ENCODE measurements around the gene ACBD3. TPM values are rescaled to one million over a fixed set of nuclear protein-coding genes. Genes with fewer than 3 reads are reported as not detected.
A peak's percentile ranks its signal among the peaks of the same experiment; 100 is the strongest.

Gene ACBD3
- total and polyA plus RNA-seq, 2 of the 8 experiments (the other 6 are each of a cell fraction or from before 2014, with no cell fraction given), result 8.4 to 29.4 TPM

DNA sequence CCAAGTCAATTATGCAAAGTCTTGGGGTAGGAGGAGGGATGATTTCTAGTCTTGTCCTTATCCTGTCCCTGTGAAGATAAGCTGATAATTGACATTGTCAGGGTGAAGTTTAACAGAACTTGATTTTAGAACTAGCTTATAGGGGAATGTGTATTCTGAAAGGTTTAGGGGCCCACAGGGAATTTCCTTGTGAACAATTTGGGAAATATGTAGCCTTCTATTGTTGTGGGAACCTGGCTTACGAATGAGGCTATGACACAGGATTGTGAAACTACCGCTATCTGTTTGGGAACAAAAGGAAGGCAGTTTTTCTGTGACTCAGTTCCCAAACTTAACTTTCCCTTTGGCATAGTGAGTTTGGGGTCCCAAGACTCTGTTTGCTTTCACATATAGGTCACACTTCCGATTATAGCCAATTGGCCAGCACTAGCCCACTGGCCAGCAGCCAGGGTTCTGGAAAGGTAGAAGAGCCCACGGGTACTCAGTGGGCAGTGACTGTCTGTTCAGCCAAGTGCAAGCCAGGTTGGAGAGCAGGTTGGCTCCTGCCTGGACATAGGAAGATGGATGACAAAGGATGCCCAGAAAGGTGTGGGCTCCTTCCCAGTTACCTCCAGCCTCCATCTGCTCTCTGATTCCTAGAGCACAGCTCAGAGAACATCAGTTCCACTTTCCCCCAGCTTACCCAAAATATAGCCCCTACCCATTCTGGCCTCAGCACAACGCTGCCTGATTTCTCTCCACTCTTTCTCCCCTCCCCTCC is 88.5 kb downstream of the ACBD3 start:
- H2BK20ac ChIP-seq (ENCODE audit: low read length), result 0 out of 2 replicates have a peak overlapping the region, but pooled peaks have one; percentile 72
- 0 out of 2 replicates have a peak overlapping the region, but pooled peaks have one; percentile 46 for H2BK15ac ChIP-seq (ENCODE audit: low read length)
- H4K20me1 ChIP-seq (replicated peaks in 1 of 2; ENCODE audit: control insufficient read depth in 1 of 2, insufficient read depth in 2 of 2, low read length in 2 of 2), result no peaks in the 10 kb centered on the region
- H3K23ac ChIP-seq (ENCODE audit: insufficient read length), result no peak overlapping the region
- H3K23me2 ChIP-seq (ENCODE audit: low read depth, low read length), result no peaks in the 10 kb centered on the region; the same call in 1 of the 2 replicates
- H3K27me3 ChIP-seq (replicated peaks in 1 of 4; ENCODE audit: control insufficient read depth in 3 of 4, extremely low read depth in 1 of 4, insufficient read depth in 3 of 4, low read length in 3 of 4), result no peaks in the 10 kb centered on the region; a peak in 1 of 7 replicates
- H3K9ac ChIP-seq (replicated peaks in 1 of 4; ENCODE audit: extremely low read depth in 1 of 4, low read depth in 3 of 4, low read length in 3 of 4), result no peak overlapping the region
- H3K4me1 ChIP-seq (replicated peaks in 1 of 4; ENCODE audit: control insufficient read depth in 3 of 4, insufficient read depth in 4 of 4, low read length in 3 of 4), result peaks cover 2 to 7% (median 4%) of the 10 kb centered on the region in 4 experiments; a peak in 4 of 7 replicates
- no peak overlapping the region for H3K14ac ChIP-seq (ENCODE audit: insufficient read length)
- H3K4ac ChIP-seq (replicated peaks; ENCODE audit: insufficient read length, low read depth, low read length), result no peak overlapping the region
- peak overlapping the region; percentile 68; the same call in 1 of the 2 replicates for H2BK12ac ChIP-seq (ENCODE audit: low read depth, low read length)
- 89% methylated on average over 4 of the region's 5 CpGs; no CpG with 5 or more reads in 1 of the 2 experiments for WGBS, 2 experiments (ENCODE audit: extremely low coverage in 1 of 2, insufficient coverage in 1 of 2, insufficient read length in 1 of 2, insufficient replicate concordance in 2 of 2, low coverage in 1 of 2, low lambda C conversion rate in 2 of 2, missing lambda C conversion rate in 1 of 2)
- H3K4me3 ChIP-seq (ENCODE audit: extremely low read depth in 1 of 4, insufficient read depth in 2 of 4, low read depth in 3 of 4, low read length in 4 of 4), result no peak overlapping the region
- H2BK5ac ChIP-seq (ENCODE audit: low read depth, low read length), result no peak overlapping the region
- H4K91ac ChIP-seq (replicated peaks; ENCODE audit: insufficient read length, low read length), result no peak overlapping the region
- no peak for TF ChIP-seq JUND (IDR thresholded peaks at IDR 0.05; ENCODE audit: low read length)
- TF ChIP-seq TAF1 (IDR thresholded peaks at IDR 0.05; ENCODE audit: low read depth, low read length), result no peak
- no peak for TF ChIP-seq CHD1 (IDR thresholded peaks at IDR 0.05; ENCODE audit: low read depth, low read length)
- no peak for TF ChIP-seq ZNF274 (IDR thresholded peaks at IDR 0.05; ENCODE audit: borderline replicate concordance, extremely low read depth, low read length)
- TF ChIP-seq RAD21 (IDR thresholded peaks at IDR 0.05 in 1 of 2, conservative IDR thresholded peaks at IDR 0.05 in 1 of 2; ENCODE audit: low read depth in 2 of 2, low read length in 2 of 2), result no peak
- TF ChIP-seq POU5F1 (IDR thresholded peaks at IDR 0.05; ENCODE audit: low read depth, low read length), result no peak
- TF ChIP-seq RBBP5 (IDR thresholded peaks at IDR 0.05; ENCODE audit: borderline replicate concordance, low read depth, low read length), result no peak
- TF ChIP-seq, protein P1, sequence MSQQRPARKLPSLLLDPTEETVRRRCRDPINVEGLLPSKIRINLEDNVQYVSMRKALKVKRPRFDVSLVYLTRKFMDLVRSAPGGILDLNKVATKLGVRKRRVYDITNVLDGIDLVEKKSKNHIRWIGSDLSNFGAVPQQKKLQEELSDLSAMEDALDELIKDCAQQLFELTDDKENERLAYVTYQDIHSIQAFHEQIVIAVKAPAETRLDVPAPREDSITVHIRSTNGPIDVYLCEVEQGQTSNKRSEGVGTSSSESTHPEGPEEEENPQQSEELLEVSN (IDR thresholded peaks at IDR 0.05), result no peak
- TF ChIP-seq CTBP2 (IDR thresholded peaks at IDR 0.05; ENCODE audit: borderline replicate concordance, insufficient read depth, insufficient read length, low read length), result no peak
- no peak overlapping the region; the same call in 1 of the 2 replicates for H3K18ac ChIP-seq (ENCODE audit: extremely low read depth, low read length)
- H3K9me3 ChIP-seq (ENCODE audit: insufficient read depth in 2 of 2, low read depth in 1 of 2, low read length in 1 of 2), result no peaks in the 10 kb centered on the region
- no peaks in the 10 kb centered on the region for H3K36me3 ChIP-seq (ENCODE audit: control insufficient read depth in 2 of 4, insufficient read depth in 4 of 4, low read length in 3 of 4)
- H3K79me2 ChIP-seq (ENCODE audit: control insufficient read depth in 1 of 2, insufficient read depth in 2 of 2, low read length in 2 of 2), result no peaks in the 10 kb centered on the region
- ChIA-PET POLR2A (ENCODE audit: partially characterized antibody) (interaction anchor here (0.7 to 2.7 kb wide), 10 partner anchors 9 to 50 kb away, joined by 3 to 11 read pairs (median 4); partner anchors contain the start of gene H3-3A), CTCF (ENCODE audit: partially characterized antibody) (interaction anchor here (0.7 to 3.6 kb wide), 5 partner anchors 10 to 104 kb away, joined by 4 to 14 read pairs (median 6); no protein-coding TSS in a partner anchor)
- H3K4me2 ChIP-seq (ENCODE audit: insufficient read depth in 1 of 2, low read depth in 2 of 2, low read length in 2 of 2), result no peak overlapping the region
- H3K79me1 ChIP-seq (ENCODE audit: low read depth, low read length), result no peaks in the 10 kb centered on the region
- no peak overlapping the region for H2BK120ac ChIP-seq (replicated peaks; ENCODE audit: low read depth, low read length)
- H4K5ac ChIP-seq (ENCODE audit: insufficient read length, low read depth, low read length), result no peak overlapping the region
- H2AFZ ChIP-seq (ENCODE audit: low read length), result no peak overlapping the region
- FAIRE-seq, result no peak
- DNase-seq (ENCODE audit: low read depth in 1 of 2, low spot score in 2 of 2), result no peak
- 0 out of 2 replicates have a peak overlapping the region, but pooled peaks have one; percentile 49 for H2AK5ac ChIP-seq (ENCODE audit: low read depth, low read length)
- H3K56ac ChIP-seq (replicated peaks; ENCODE audit: insufficient read length, low read depth, low read length), result no peak overlapping the region
- no peak overlapping the region for H3K27ac ChIP-seq (ENCODE audit: low read depth, low read length)
- no peak overlapping the region for H4K8ac ChIP-seq (ENCODE audit: extremely low read depth, insufficient read depth, low read length)
